HG03060 (cell line): ENCODE measurements around the gene TCF12.

Experiments used
- ATAC-seq: cut with Tn5 transposase; IDR thresholded peaks from one replicate; pipeline ENCODE4 v1.9.1; 2021; ENCODE audit warnings: low read depth, moderate number of reproducible peaks; ENCODE audit not compliant: unreplicated experiment

The TCF12 gene

DNA sequence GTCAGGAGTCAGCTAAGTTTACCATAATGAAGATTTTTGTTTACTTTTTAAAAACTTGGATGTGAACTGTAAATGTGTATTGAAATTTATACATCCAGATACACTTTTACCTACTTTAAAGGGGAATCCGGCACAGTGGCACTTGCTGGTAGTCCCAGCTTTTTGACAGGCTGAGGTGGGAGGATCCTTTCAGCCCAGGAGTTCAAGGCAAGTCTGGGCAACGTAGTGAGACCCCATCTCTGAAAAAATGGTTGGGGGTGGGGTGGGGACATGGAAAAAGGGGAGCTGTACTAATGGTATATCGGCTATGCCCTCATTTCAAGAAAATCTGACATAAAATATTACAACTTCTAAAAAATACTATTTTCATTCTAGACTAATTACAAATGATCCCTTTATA is 362.0 kb downstream of the TCF12 start:
- no peak for ATAC-seq

DNA sequence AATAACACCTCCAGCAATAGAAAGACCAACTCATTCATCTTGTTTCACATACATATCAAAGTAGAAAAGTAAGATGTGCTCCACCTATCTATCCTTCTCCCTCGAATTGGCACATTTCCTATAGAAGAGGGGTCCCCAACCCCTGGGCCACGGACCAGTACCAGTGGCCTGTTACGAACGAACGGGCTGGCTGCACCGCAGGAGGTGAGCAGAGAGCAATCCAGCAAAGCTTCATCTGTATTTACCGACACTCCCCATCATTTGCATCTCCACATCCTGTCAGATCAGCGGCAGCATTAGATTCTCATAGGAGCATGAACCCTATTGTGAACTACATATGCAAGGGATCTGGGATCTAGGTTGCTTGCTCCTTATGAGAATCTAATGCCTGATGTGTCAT is 362.9 kb downstream of the TCF12 start:
- ATAC-seq, result no peak

GRCh38 chr15:57282686-57283085 is 364.2 kb downstream of the TCF12 start:
- no peak for ATAC-seq

DNA sequence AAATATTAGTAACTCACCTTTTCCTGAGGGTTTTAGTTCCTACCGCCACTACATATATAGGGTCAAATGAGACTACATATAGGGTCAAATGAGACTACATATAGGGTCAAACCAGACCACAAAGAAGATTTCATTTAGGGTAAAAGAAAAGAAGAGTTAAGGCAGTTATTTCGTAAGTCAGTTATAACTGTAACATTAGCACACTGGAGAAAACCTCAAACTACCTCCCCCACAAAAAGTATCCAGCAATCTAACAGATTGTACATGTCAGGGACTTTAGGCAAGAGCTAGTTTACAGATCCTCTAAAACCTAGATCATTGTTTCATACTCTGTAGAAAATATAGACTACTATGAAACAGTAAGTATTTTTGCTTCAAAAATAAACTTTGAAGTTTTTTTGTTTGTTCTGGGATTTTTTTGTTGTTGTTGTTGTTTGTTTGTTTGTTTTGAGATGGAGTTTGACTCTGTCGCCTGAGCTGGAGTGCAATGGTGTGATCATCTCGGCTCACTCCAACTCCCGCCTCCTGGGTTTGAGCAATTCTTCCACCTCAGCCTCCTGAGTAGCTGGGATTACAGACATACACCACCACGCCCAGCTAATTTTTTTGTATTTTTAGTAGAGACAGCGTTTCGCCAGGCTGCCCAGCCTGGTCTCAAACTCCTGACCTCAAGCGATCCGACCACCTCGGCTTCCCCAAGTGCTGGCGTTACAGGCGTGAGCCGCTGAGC is 365.5 kb downstream of the TCF12 start:
- no peak for ATAC-seq

DNA sequence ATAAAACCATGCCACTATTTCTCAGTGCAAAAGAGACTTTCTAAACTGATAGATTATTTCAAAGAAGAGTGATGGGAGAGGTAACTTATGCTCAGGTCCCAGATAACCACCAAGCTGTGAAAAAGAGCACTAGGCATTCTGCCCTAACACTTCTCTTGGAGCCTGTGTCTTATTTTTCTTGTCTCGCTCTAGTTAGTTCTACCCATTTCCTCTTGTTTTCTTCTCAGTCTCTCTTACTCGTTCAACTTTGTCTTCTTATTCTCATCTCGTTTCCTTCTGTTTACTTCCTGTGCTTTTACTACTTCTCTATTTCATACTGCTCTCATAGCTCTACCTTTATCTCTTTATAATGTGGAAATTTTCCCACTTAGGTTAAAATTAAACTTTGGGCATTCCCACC is 366.1 kb downstream of the TCF12 start:
- ATAC-seq, result no peak

DNA sequence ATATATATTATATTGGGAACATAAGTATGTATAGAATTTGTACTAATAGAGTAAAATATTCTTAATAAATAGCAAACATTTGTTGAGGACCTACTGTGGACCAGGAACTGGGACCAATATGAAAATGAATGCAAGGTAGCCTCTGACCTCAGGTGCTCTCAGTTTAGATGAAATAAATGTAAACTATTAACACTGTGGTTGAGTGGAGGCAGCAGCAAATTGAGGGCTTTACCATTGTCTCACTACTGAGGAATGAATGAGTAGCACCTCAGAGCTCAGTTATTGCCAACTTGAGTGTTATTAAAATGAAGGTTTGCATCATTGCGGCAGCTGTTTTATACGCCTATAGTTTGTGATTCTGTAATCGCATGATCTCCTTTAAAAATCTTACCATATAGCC is 366.9 kb downstream of the TCF12 start:
- ATAC-seq, result no peak

DNA sequence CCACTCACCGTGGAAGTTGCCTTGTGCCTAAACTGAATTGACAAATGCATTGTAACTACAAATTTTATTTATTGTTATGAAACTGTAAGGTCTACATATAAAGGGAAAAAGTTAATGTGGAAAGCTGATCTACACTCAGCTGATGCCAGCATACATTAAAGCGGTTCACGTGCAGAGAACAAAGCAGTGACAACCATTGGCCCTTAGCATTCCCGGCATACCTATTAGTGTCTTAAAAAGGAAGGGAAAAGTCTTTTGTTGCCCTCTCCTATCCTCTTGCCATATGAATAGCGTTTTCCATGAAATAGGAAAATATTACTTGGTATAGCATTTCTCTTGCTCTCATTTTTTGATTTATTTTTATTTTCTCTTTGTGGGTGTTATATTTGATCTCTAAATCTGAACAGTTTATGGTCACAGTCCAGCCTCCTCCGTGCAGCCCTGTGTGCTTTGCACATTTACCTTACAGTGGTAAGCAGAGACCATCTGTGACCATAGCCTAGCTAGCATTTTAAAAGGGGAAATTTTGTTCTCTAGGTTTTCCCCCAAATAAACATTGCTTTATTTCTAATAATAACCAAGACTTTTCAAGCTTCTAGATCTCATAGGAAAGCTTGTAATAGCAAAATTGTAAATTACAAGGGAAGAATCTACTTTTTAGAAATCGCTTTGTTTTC is 368.1 kb downstream of the TCF12 start:
- no peak for ATAC-seq

DNA sequence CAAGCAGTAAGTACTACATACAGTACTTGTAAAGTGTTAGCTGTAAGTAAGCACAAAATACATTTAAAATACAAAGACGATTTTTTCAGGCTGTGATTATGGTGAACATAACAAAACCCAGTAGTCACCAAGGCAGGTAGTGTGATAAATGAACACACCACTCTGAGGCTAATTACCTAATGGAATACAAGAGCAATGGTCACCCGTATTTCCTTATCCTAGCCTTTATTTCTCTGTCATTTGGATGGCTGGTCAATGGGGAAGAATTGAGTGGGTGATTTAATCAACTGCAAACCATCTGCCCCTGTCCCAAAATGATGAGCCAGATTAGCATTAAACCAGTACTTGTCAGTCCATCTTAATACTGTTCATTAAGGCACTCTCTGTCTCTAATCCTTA is 368.7 kb downstream of the TCF12 start:
- no peak for ATAC-seq

- no peak for ATAC-seq
Measured at GRCh38 chr15:57288926-57289580, 370.6 kb downstream of the TCF12 start.

DNA sequence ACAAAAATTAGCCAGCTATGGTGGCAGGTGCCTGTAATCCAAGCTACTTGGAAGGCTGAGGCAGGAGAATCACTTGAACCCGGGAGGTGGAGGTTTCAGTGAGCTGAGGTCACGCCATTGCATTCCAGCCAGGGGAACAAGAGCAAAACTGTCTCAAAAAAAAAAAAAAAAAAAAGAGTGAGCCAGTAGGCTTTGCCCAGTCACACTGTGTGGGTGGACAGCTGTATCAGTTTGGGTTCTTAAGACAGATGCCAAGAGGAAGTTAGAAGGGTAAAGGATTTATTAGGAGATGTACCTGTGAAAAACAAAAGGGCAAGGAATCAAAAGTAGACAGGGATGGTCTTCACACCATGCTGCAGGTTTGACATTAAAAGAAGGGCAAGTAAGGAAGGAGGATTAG is 371.7 kb downstream of the TCF12 start:
- no peak for ATAC-seq

GRCh38 chr15:57290826-57291225 is 372.4 kb downstream of the TCF12 start:
- ATAC-seq, result no peak

GRCh38 chr15:57296473-57297162 is 378.2 kb downstream of the TCF12 start:
- ATAC-seq, result no peak

DNA sequence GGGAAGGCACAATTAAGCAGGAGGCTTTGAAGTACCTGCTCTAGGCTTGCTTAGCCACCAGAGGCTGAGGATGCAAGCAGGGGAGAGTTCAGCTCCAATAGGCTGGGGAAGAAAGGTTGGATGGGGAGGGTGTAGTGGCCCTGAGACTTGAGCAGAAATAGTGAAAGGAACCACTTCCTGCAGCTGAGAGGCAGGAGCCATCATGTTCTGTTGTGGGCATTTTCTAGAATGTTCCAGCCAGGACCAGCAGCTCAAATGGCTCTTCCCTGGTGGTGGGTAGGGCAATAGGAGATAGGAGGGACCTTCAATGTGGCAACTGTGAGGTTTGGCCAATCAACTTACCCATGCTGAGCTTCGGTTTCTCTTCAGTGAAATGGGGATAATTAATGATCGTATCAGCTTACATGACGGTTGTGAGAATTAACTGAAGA is 378.7 kb downstream of the TCF12 start:
- ATAC-seq, result no peak

DNA sequence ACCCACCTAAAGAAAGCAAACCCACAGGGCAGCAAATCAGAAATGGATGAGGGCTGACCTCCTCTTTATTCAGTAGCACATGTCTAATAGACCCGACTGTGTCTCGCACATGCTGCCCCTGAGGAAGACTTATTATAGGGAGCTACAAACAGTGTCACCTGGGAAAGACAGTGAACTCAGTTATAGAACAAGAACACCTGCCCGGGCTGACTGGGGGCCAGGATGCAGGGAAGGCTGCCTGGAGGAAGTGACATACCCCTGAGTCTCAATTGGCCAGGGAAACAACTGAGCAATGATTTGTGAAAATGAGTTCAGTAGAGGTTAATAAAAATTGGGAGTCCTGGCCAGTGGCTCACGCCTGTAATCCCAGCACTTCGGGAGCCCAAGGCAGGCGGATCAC is 379.2 kb downstream of the TCF12 start:
- no peak for ATAC-seq

DNA sequence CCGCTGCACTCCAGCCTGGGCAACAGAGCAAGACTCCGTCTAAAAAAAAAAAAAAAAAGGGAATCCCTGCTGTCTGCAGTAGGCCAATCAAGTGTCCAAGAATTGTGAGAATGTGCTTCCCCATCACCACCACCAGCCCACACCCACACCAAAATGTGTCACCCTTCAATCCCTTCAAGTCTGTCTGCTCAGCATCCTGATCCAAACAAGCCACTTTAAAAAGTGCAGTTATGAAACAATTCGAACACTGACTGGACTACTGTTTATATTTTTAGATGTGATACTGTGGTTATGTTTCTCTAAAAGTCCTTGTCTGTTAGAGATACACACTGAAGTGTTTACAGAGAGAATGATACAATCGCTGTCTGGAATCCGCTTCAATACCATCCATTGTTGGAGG is 379.8 kb downstream of the TCF12 start:
- ATAC-seq, result no peak

DNA sequence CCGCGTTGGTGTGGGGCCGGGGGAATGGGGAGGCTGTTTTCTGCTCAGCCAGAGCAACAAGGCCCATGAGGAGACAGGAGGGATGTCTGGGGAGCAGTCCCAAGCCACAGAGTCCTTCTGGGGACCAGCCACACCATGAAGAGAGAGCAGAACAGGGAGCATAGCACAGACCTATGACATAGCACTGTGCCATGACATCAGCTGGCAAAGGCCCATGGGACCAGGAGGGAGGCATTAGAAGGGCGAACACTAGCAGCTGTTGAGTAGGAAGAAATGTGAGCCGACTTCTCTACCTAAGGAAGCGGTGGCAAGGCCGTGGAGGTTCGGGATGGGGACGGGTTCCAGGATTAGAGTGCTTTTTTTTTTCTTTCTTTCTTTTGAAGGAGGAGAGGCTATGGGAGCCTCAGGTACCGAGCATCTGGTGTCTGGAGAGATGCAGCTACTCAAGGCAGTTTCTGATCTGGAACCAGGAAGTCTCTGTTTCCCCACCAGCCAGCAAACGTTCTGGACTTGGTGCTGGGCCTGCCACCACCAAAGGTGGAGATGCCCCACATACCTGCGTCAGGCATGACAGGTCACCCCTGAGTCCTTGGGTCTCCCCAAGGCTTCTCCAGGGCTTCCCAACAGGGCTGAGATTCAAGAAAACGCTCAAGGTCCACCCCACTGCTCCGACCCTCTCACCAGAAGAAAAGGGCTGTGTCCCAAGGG is 380.6 kb downstream of the TCF12 start:
- ATAC-seq, result no peak

DNA sequence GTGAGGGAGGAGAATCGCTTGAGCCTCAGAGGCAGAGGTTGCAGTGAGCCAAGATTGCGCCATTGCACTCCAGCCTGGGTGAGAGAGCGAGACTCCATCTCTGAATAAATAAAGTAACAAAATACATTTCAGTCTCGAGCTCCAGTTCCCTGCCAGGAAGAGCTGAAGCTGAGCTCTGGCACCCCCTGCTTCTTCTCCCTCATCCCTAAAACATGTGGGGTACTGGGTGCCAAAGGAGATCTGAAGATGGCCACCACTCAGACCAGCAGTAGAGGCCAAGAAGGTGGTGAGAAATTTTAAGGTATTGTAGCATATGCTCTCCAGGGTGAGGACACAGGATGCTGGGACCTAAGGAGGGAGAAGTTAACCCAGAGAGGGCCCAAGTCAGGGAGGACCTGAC is 382.9 kb downstream of the TCF12 start:
- no peak for ATAC-seq

GRCh38 chr15:57302640-57303257 is 384.3 kb downstream of the TCF12 start:
- no peak for ATAC-seq

DNA sequence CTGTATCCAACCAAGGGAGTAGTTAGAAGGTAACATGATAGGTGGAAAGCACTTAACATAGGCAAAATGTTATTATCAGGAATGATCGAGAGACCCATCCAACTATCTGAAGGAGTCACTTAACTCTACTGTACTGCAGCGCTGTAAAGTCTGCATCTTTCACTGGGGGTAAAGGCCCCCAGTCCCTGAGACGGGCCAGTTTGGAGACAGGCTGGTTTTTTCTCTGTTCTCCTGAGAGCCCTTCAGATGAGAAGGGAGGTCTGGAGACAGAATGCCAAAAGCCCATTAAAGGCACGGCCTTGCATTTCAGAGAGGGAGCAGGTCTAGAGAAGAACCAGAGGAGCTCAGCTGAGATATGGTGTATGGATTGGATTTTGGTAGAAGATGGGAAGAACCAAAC is 386.6 kb downstream of the TCF12 start:
- ATAC-seq, result no peak
